NB4 (cell line): ENCODE results near the gene PIGT.

Source experiments
- POLR2A ChIP-seq: IDR thresholded peaks from 2 replicates; pipeline ENCODE4 v1.6.1; 2011; ENCODE audit warnings: mild to moderate bottlenecking; ENCODE audit not compliant: insufficient read length; ENCODE audit errors: extremely low read depth
- TF ChIP-seq, protein P1 (sequence below): IDR thresholded peaks from 2 replicates; pipeline ENCODE4 v1.6.1; 2011; ENCODE audit warnings: low read depth, low read length
- TF ChIP-seq, protein P2 (sequence below): IDR thresholded peaks from one replicate; pipeline ENCODE4 v1.5.1; 2012; ENCODE audit warnings: low read depth, low read length

DNA sequence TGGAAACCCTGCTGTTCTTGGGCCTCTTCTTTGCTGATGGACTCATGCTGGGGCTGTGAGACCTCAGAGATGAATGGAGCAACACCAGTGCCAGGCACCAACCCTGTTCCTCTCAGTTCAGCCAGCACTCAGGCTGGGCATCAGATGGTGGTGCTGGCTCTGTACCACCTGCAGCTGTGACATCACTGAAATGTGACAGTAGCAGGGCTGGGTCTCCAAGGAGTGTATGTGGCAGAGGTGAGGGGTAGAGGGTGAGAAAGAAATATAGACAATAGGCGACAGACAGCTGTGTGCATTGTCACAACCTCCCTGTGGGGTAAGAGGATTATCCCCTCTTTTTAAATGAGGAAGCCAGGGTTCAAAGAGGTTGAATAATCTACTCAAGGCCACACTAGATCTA is 37.8 kb upstream of the PIGT start, which contains the start of gene TP53TG5:
- TF ChIP-seq, protein P1, sequence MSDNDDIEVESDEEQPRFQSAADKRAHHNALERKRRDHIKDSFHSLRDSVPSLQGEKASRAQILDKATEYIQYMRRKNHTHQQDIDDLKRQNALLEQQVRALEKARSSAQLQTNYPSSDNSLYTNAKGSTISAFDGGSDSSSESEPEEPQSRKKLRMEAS = no peak
- TF ChIP-seq, protein P2, sequence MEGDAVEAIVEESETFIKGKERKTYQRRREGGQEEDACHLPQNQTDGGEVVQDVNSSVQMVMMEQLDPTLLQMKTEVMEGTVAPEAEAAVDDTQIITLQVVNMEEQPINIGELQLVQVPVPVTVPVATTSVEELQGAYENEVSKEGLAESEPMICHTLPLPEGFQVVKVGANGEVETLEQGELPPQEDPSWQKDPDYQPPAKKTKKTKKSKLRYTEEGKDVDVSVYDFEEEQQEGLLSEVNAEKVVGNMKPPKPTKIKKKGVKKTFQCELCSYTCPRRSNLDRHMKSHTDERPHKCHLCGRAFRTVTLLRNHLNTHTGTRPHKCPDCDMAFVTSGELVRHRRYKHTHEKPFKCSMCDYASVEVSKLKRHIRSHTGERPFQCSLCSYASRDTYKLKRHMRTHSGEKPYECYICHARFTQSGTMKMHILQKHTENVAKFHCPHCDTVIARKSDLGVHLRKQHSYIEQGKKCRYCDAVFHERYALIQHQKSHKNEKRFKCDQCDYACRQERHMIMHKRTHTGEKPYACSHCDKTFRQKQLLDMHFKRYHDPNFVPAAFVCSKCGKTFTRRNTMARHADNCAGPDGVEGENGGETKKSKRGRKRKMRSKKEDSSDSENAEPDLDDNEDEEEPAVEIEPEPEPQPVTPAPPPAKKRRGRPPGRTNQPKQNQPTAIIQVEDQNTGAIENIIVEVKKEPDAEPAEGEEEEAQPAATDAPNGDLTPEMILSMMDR = no peak
- no peak for TF ChIP-seq POLR2A
